Liver (tissue), 3 donors: ENCODE results near the gene UBE3A.

ENCODE experiments used
- FOXA1 ChIP-seq: IDR thresholded peaks from 2 replicates; pipeline ENCODE4 v1.6.1; 2016; ENCODE audit warnings: antibody characterized with exemption
- GABPA ChIP-seq, 2 donors: IDR thresholded peaks in 1 of 2; conservative IDR thresholded peaks in 1 of 2; 2 replicates each; pipeline ENCODE4 v1.6.1; 2016; ENCODE audit warnings: antibody characterized with exemption in 2 of 2, mild to moderate bottlenecking in 1 of 2, moderate library complexity in 1 of 2
- JUND ChIP-seq, 2 donors: IDR thresholded peaks; 2 replicates each; pipeline ENCODE4 v1.6.1; 2016; ENCODE audit warnings: antibody characterized with exemption in 2 of 2
- RAD21 ChIP-seq, 2 donors: IDR thresholded peaks; 2 replicates each; pipeline ENCODE4 v1.6.1; 2016; ENCODE audit warnings: antibody characterized with exemption in 2 of 2, mild to moderate bottlenecking in 2 of 2
- SP1 ChIP-seq: IDR thresholded peaks from 2 replicates; pipeline ENCODE4 v1.6.1; 2018; ENCODE audit warnings: antibody characterized with exemption, mild to moderate bottlenecking
- TAF1 ChIP-seq: conservative IDR thresholded peaks from 2 replicates; pipeline ENCODE4 v1.6.1; 2016; ENCODE audit warnings: antibody characterized with exemption, mild to moderate bottlenecking
- YY1 ChIP-seq: IDR thresholded peaks from 2 replicates; pipeline ENCODE4 v1.6.1; 2016; ENCODE audit warnings: antibody characterized with exemption, mild to moderate bottlenecking
- TF ChIP-seq, protein P1 (sequence below): IDR thresholded peaks from 2 replicates; pipeline ENCODE4 v1.6.1; 2016; ENCODE audit warnings: antibody characterized with exemption
- TF ChIP-seq, protein P2 (sequence below): fragments of 150-350 bp; IDR thresholded peaks from 2 replicates; pipeline ENCODE4 v1.5.1; 2017; ENCODE audit warnings: improper control_type of control experiment, low read depth, low read length; ENCODE audit not compliant: missing input control
- TF ChIP-seq, protein P3 (sequence below): IDR thresholded peaks from 2 replicates; pipeline ENCODE4 v1.6.1; 2016; ENCODE audit warnings: antibody characterized with exemption
- TF ChIP-seq, protein P4 (sequence below): IDR thresholded peaks from 2 replicates; pipeline ENCODE4 v1.6.1; 2016; ENCODE audit warnings: antibody characterized with exemption, mild to moderate bottlenecking
- donor health status: healthy.
- donor health status: healthy.

DNA sequence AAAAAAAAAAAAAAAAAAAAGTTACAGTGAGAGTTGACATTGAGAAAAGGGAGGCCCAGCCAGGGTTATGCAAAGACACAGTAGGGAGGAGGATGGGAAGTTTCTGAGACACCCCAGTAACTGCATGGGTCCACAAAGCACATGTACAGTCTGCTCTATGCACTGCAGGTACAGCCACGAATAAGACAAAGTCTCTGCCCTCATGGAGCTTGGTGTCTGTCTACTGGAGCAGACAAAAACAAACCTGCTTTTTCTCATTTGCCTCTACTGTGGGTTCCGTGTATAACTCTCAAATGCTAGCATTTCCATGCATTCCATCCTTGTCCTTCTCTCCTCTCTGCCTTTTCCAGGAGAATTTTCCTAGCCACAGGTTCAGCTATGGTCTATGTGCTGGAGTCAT, 107.4 kb downstream of the UBE3A start:
- TF ChIP-seq YY1 = no peak
- TF ChIP-seq, protein P1, sequence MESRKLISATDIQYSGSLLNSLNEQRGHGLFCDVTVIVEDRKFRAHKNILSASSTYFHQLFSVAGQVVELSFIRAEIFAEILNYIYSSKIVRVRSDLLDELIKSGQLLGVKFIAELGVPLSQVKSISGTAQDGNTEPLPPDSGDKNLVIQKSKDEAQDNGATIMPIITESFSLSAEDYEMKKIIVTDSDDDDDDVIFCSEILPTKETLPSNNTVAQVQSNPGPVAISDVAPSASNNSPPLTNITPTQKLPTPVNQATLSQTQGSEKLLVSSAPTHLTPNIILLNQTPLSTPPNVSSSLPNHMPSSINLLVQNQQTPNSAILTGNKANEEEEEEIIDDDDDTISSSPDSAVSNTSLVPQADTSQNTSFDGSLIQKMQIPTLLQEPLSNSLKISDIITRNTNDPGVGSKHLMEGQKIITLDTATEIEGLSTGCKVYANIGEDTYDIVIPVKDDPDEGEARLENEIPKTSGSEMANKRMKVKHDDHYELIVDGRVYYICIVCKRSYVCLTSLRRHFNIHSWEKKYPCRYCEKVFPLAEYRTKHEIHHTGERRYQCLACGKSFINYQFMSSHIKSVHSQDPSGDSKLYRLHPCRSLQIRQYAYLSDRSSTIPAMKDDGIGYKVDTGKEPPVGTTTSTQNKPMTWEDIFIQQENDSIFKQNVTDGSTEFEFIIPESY = no peak
- no peak for TF ChIP-seq RAD21 (IDR thresholded peaks at IDR 0.05)
- TF ChIP-seq, protein P2, sequence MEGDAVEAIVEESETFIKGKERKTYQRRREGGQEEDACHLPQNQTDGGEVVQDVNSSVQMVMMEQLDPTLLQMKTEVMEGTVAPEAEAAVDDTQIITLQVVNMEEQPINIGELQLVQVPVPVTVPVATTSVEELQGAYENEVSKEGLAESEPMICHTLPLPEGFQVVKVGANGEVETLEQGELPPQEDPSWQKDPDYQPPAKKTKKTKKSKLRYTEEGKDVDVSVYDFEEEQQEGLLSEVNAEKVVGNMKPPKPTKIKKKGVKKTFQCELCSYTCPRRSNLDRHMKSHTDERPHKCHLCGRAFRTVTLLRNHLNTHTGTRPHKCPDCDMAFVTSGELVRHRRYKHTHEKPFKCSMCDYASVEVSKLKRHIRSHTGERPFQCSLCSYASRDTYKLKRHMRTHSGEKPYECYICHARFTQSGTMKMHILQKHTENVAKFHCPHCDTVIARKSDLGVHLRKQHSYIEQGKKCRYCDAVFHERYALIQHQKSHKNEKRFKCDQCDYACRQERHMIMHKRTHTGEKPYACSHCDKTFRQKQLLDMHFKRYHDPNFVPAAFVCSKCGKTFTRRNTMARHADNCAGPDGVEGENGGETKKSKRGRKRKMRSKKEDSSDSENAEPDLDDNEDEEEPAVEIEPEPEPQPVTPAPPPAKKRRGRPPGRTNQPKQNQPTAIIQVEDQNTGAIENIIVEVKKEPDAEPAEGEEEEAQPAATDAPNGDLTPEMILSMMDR = no peak
- TF ChIP-seq SP1 = no peak
- no peak for TF ChIP-seq FOXA1
- no peak for TF ChIP-seq JUND (IDR thresholded peaks at IDR 0.05)
- TF ChIP-seq, protein P3, sequence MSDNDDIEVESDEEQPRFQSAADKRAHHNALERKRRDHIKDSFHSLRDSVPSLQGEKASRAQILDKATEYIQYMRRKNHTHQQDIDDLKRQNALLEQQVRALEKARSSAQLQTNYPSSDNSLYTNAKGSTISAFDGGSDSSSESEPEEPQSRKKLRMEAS = no peak
- TF ChIP-seq TAF1 = no peak
- TF ChIP-seq, protein P4, sequence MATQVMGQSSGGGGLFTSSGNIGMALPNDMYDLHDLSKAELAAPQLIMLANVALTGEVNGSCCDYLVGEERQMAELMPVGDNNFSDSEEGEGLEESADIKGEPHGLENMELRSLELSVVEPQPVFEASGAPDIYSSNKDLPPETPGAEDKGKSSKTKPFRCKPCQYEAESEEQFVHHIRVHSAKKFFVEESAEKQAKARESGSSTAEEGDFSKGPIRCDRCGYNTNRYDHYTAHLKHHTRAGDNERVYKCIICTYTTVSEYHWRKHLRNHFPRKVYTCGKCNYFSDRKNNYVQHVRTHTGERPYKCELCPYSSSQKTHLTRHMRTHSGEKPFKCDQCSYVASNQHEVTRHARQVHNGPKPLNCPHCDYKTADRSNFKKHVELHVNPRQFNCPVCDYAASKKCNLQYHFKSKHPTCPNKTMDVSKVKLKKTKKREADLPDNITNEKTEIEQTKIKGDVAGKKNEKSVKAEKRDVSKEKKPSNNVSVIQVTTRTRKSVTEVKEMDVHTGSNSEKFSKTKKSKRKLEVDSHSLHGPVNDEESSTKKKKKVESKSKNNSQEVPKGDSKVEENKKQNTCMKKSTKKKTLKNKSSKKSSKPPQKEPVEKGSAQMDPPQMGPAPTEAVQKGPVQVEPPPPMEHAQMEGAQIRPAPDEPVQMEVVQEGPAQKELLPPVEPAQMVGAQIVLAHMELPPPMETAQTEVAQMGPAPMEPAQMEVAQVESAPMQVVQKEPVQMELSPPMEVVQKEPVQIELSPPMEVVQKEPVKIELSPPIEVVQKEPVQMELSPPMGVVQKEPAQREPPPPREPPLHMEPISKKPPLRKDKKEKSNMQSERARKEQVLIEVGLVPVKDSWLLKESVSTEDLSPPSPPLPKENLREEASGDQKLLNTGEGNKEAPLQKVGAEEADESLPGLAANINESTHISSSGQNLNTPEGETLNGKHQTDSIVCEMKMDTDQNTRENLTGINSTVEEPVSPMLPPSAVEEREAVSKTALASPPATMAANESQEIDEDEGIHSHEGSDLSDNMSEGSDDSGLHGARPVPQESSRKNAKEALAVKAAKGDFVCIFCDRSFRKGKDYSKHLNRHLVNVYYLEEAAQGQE = no peak
- no peak for TF ChIP-seq GABPA (IDR thresholded peaks at IDR 0.05 in 1 of 2, conservative IDR thresholded peaks at IDR 0.05 in 1 of 2)
